ENCODE measurements around the gene GRIA4. TPM values are rescaled to one million over a fixed set of nuclear protein-coding genes. Genes with fewer than 3 reads are reported as not detected.

GRIA4 gene
- total RNA-seq, 1 donor from 2014 or later, result 0.27 TPM

DNA sequence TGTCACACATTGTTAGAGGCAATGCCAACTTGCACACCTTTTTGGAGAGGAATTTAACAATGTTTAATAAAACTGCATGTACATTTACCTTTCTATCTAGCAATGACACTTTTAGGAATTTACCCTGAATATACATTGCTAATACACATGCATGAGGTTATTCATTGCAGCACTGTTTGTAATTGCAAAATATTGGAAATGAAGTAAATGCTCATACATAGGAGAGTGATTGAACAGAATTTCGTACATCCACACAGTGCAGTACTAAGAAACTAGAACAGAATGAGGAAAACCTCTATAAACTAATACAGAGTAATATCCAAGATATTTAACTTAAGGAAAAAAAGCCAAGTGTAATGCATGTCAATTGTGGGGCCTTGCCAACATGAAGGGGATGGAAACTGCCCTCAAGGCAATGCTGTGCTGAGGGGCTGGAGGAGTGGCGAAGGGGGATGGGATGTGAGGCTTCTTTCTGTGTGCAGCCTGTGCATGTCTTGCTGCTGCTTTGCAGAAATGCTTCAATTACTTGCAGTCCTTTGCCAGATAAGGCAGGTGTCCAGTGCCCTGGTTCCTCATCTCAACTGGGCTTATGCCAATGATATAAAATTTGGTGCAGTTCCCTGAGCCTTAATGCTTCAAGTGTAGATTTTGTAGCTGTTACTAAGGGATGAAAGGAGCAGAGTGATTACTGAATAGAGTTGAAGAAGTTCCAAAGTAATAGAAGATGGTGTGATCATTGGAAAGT lies 96.1 kb downstream of the GRIA4 start:
- no peak overlapping the region for H3K27ac ChIP-seq (ENCODE audit: low read depth, low read length)
- no peak overlapping the region for H3K9ac ChIP-seq (ENCODE audit: low read length)
- no peak for DNase-seq (ENCODE audit: low read depth)
- no peaks in the 10 kb centered on the region for H3K36me3 ChIP-seq (ENCODE audit: insufficient read depth, low read length)
- no peak for FAIRE-seq
- no peaks in the 10 kb centered on the region for H3K4me1 ChIP-seq (ENCODE audit: insufficient read depth, low read length)
- H3K79me2 ChIP-seq (ENCODE audit: insufficient read depth, low read length), result no peaks in the 10 kb centered on the region
- no peak overlapping the region for H3K4me3 ChIP-seq (ENCODE audit: insufficient read depth, low read depth, low read length)
- Mint-ChIP-seq H3K27me3 (ENCODE audit: low read depth, unreplicated experiment) (no peaks in the 10 kb centered on the region), H3K36me3 (ENCODE audit: low read depth, unreplicated experiment) (no peaks in the 10 kb centered on the region), H3K4me1 (ENCODE audit: low read depth, unreplicated experiment) (no peaks in the 10 kb centered on the region), H3K4me3 (ENCODE audit: unreplicated experiment) (no peak overlapping the region), H3K27ac (ENCODE audit: unreplicated experiment) (no peak overlapping the region), H3K9me3 (ENCODE audit: unreplicated experiment) (no peaks in the 10 kb centered on the region)
- no peaks in the 10 kb centered on the region for H4K20me1 ChIP-seq (ENCODE audit: insufficient read depth, low read length)
- no peak overlapping the region for H2AFZ ChIP-seq (ENCODE audit: low read depth, low read length)
- H3K9me3 ChIP-seq (ENCODE audit: insufficient read depth, low read depth, low read length), result no peaks in the 10 kb centered on the region
- no peaks in the 10 kb centered on the region for H3K27me3 ChIP-seq (ENCODE audit: insufficient read depth, low read length)
- H3K4me2 ChIP-seq (ENCODE audit: low read length), result no peak overlapping the region
- TF ChIP-seq, protein P1, sequence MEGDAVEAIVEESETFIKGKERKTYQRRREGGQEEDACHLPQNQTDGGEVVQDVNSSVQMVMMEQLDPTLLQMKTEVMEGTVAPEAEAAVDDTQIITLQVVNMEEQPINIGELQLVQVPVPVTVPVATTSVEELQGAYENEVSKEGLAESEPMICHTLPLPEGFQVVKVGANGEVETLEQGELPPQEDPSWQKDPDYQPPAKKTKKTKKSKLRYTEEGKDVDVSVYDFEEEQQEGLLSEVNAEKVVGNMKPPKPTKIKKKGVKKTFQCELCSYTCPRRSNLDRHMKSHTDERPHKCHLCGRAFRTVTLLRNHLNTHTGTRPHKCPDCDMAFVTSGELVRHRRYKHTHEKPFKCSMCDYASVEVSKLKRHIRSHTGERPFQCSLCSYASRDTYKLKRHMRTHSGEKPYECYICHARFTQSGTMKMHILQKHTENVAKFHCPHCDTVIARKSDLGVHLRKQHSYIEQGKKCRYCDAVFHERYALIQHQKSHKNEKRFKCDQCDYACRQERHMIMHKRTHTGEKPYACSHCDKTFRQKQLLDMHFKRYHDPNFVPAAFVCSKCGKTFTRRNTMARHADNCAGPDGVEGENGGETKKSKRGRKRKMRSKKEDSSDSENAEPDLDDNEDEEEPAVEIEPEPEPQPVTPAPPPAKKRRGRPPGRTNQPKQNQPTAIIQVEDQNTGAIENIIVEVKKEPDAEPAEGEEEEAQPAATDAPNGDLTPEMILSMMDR (IDR thresholded peaks at IDR 0.05; ENCODE audit: insufficient read depth, low read depth, low read length), result no peak
- no peak for TF ChIP-seq EZH2 (IDR thresholded peaks at IDR 0.05; ENCODE audit: insufficient read depth, low read length)

DNA sequence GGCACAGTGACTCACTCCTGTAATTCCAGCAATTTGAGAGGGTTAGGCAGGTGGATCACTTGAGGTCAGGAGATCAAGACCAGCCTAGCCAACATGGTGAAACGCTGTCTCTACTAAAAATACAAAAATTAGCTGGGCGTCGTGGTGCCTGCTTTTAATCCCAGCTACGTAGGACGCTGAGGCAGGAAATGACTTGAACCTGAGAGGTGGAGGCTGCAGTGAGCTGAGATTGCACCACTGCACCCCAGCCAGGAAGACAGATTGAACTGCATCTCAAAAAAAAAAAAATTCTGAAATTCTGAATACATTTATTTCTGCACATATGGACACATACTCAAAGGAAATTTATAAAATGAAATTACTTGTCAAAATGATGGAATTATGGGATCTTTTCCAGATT lies 103.2 kb downstream of the GRIA4 start:
- no peak overlapping the region for H3K4me2 ChIP-seq (ENCODE audit: low read length)
- no peak overlapping the region for H3K27ac Mint-ChIP-seq (ENCODE audit: unreplicated experiment)
- FAIRE-seq (no peak), DNase-seq (ENCODE audit: low read depth) (no peak)
- H3K27me3 Mint-ChIP-seq (ENCODE audit: low read depth, unreplicated experiment), result no peaks in the 10 kb centered on the region
- no peaks in the 10 kb centered on the region for H3K36me3 ChIP-seq (ENCODE audit: insufficient read depth, low read length)
- no peaks in the 10 kb centered on the region for H3K4me1 Mint-ChIP-seq (ENCODE audit: low read depth, unreplicated experiment)
- no peaks in the 10 kb centered on the region for H3K79me2 ChIP-seq (ENCODE audit: insufficient read depth, low read length)
- H3K9me3 Mint-ChIP-seq (ENCODE audit: unreplicated experiment), result no peaks in the 10 kb centered on the region
- H3K4me3 ChIP-seq (ENCODE audit: insufficient read depth, low read depth, low read length), result no peak overlapping the region
- H3K9ac ChIP-seq (ENCODE audit: low read length), result no peak overlapping the region
- no peak overlapping the region for H3K4me3 Mint-ChIP-seq (ENCODE audit: unreplicated experiment)
- no peaks in the 10 kb centered on the region for H3K9me3 ChIP-seq (ENCODE audit: insufficient read depth, low read depth, low read length)
- no peaks in the 10 kb centered on the region for H4K20me1 ChIP-seq (ENCODE audit: insufficient read depth, low read length)
- H3K4me1 ChIP-seq (ENCODE audit: insufficient read depth, low read length), result no peaks in the 10 kb centered on the region
- H3K27me3 ChIP-seq (ENCODE audit: insufficient read depth, low read length), result no peaks in the 10 kb centered on the region
- no peak for TF ChIP-seq EZH2 (IDR thresholded peaks at IDR 0.05; ENCODE audit: insufficient read depth, low read length)
- TF ChIP-seq, protein P1 (IDR thresholded peaks at IDR 0.05; ENCODE audit: insufficient read depth, low read depth, low read length), result no peak
- no peak overlapping the region for H3K27ac ChIP-seq (ENCODE audit: low read depth, low read length)
- H2AFZ ChIP-seq (ENCODE audit: low read depth, low read length), result no peak overlapping the region
- no peaks in the 10 kb centered on the region for H3K36me3 Mint-ChIP-seq (ENCODE audit: low read depth, unreplicated experiment)

DNA sequence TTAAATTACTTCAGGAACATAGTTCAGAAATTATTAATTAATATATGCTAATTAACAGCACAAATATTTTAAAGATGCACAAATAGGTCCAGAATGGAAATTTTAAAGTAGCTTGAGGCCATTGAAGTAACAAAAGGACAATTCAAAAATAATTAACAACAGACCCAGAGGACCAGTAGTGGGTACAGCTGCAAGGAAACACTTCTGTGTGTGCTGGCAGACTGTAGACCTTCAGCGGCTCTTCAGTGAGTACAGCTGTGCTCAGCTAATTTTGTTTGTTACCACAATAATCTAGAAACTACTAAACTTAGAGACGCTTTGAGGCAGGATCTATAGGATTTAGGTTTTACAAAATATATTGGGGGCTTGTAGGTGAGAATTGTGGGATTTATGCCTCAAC lies 103.8 kb downstream of the GRIA4 start:
- no peak overlapping the region for H3K4me3 Mint-ChIP-seq (ENCODE audit: unreplicated experiment)
- FAIRE-seq, result no peak

More for the DNA sequence above, 103.8 kb downstream of the GRIA4 start:
- no peak overlapping the region for H3K9ac ChIP-seq (ENCODE audit: low read length)
- no peaks in the 10 kb centered on the region for H3K4me1 ChIP-seq (ENCODE audit: insufficient read depth, low read length)
- no peak for DNase-seq (ENCODE audit: low read depth)
- no peak overlapping the region for H3K4me3 ChIP-seq (ENCODE audit: insufficient read depth, low read depth, low read length)
- no peaks in the 10 kb centered on the region for H3K36me3 ChIP-seq (ENCODE audit: insufficient read depth, low read length)
- H3K9me3 ChIP-seq (ENCODE audit: insufficient read depth, low read depth, low read length), result no peaks in the 10 kb centered on the region
- H3K27ac ChIP-seq (ENCODE audit: low read depth, low read length), result no peak overlapping the region
- H4K20me1 ChIP-seq (ENCODE audit: insufficient read depth, low read length), result no peaks in the 10 kb centered on the region
- no peak overlapping the region for H3K27ac Mint-ChIP-seq (ENCODE audit: unreplicated experiment)
- no peaks in the 10 kb centered on the region for H3K36me3 Mint-ChIP-seq (ENCODE audit: low read depth, unreplicated experiment)
- H3K27me3 ChIP-seq (ENCODE audit: insufficient read depth, low read length), result no peaks in the 10 kb centered on the region
- no peaks in the 10 kb centered on the region for H3K27me3 Mint-ChIP-seq (ENCODE audit: low read depth, unreplicated experiment)
- H3K4me1 Mint-ChIP-seq (ENCODE audit: low read depth, unreplicated experiment), result no peaks in the 10 kb centered on the region
- no peak overlapping the region for H3K4me2 ChIP-seq (ENCODE audit: low read length)
- no peak overlapping the region for H2AFZ ChIP-seq (ENCODE audit: low read depth, low read length)
- H3K9me3 Mint-ChIP-seq (ENCODE audit: unreplicated experiment), result no peaks in the 10 kb centered on the region
- H3K79me2 ChIP-seq (ENCODE audit: insufficient read depth, low read length), result no peaks in the 10 kb centered on the region
- TF ChIP-seq EZH2 (IDR thresholded peaks at IDR 0.05; ENCODE audit: insufficient read depth, low read length), result no peak
- TF ChIP-seq, protein P1 (IDR thresholded peaks at IDR 0.05; ENCODE audit: insufficient read depth, low read depth, low read length), result no peak
